A673 (cell line): ENCODE data around the gene PIGK. TPM values are rescaled to one million over a fixed set of nuclear protein-coding genes. Genes with fewer than 3 reads are reported as not detected.

Source experiments
- BruUV-seq: library from RNA; stranded (reverse); fragments of 400-500 nt; replicated peaks from 2 replicates; lab custom pipeline; 2021; lab: Mats Ljungman, UMichigan
- CTCF ChIA-PET: fragments of 300-600 bp; sonication (Branson Sonifier 250); formaldehyde crosslinking; loops from one replicate; lab custom pipeline; 2022; ENCODE audit warnings: antibody characterized with exemption; lab: Charles Lee
- POLR2A ChIA-PET: fragments of 300-600 bp; sonication (Branson Sonifier 250); formaldehyde crosslinking; loops from one replicate; lab custom pipeline; 2022; ENCODE audit warnings: antibody characterized with exemption; ENCODE audit not compliant: low non-redundant PET; lab: Charles Lee
- DNase-seq: peaks from one replicate; pipeline ENCODE4 v3.0.0-alpha.2; 2015; ENCODE audit warnings: low spot score
- H3K27ac ChIP-seq: fragments of 200-600 bp; sonication (generic); 2 replicates; pipeline ENCODE4 v1.5.1; 2016; ENCODE audit warnings: mixed run types, low read depth, mild to moderate bottlenecking, mixed read lengths, antibody characterized with exemption, low read length; ENCODE audit not compliant: poor library complexity, severe bottlenecking
- H3K27me3 ChIP-seq: fragments of 200-600 bp; sonication (generic); replicated peaks from 2 replicates; pipeline ENCODE4 v1.6.1; 2017; ENCODE audit warnings: mixed run types, low read depth, mild to moderate bottlenecking, mixed read lengths, antibody characterized with exemption, low read length; ENCODE audit not compliant: insufficient read depth, poor library complexity
- H3K36me3 ChIP-seq: fragments of 200-600 bp; sonication (generic); 2 replicates; pipeline ENCODE4 v1.6.1; 2016; ENCODE audit warnings: mixed run types, mild to moderate bottlenecking, mixed read lengths, antibody characterized with exemption, low read length; ENCODE audit not compliant: insufficient read depth, poor library complexity, severe bottlenecking
- H3K4me1 ChIP-seq: fragments of 200-600 bp; sonication (generic); 2 replicates; pipeline ENCODE4 v1.6.1; 2017; ENCODE audit warnings: mixed run types, mild to moderate bottlenecking, mixed read lengths, antibody characterized with exemption, low read length; ENCODE audit not compliant: insufficient read depth, poor library complexity, severe bottlenecking
- H3K4me3 ChIP-seq: fragments of 200-600 bp; sonication (generic); 2 replicates; pipeline ENCODE4 v1.5.1; 2016; ENCODE audit warnings: low read depth, mixed run types, mild to moderate bottlenecking, mixed read lengths, low read length; ENCODE audit not compliant: poor library complexity, severe bottlenecking
- H3K9me3 ChIP-seq: fragments of 200-600 bp; sonication (generic); 2 replicates; pipeline ENCODE4 v1.6.1; 2016; ENCODE audit warnings: mixed run types, low read depth, mild to moderate bottlenecking, mixed read lengths, antibody characterized with exemption, low read length; ENCODE audit not compliant: poor library complexity, severe bottlenecking
- EZH2 ChIP-seq: fragments of 200-600 bp; sonication (generic); IDR thresholded peaks from 2 replicates; pipeline ENCODE4 v1.6.1; 2017; ENCODE audit warnings: borderline replicate concordance, low read depth, mild to moderate bottlenecking, mixed read lengths, antibody characterized with exemption, low read length; ENCODE audit not compliant: poor library complexity, severe bottlenecking
- intact Hi-C: fragments of 100-400 bp; cut with micrococcal nuclease; formaldehyde crosslinking; loops from one replicate; pipeline ENCODE4 v1.10.0; 2022; ENCODE audit not compliant: unreplicated experiment
- total RNA-seq: library from RNA; stranded (reverse); gene quantifications from 2 replicates; pipeline ENCODE4 v1.2.3, GENCODE V29; 2021
- TF ChIP-seq, protein P1 (sequence below): fragments of 300-800, 200-600 bp; sonication (generic); conservative IDR thresholded peaks from 2 replicates; pipeline ENCODE4 v1.5.1; 2017; ENCODE audit warnings: low read depth, mild to moderate bottlenecking, antibody characterized with exemption, low read length, moderate library complexity, mixed read lengths

PIGK gene
- total RNA-seq, 1 experiment from 2014 or later: 28.8 TPM

DNA sequence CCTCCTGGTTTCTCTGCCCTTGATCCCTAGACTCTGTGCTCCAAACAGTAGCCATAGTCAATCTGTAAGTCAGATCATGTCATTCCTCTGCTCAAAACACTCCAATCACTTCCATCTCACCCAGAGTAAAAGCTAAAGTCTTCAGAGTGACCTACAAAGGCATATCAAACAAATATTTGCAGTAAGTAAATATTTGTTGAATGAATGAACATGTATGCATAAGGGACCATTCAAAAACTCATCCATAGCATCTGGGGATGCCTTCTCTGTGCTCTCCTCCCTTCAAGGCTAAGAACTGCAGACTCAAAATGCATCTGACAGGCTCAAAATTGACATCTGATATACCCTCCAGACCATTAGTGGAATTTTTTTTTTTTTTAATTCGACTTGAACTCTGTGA lies 44.5 kb upstream of the PIGK start:
- no peak for DNase-seq
- no peak overlapping the region for H3K27ac ChIP-seq
- POLR2A ChIA-PET: no interaction called here
- no peak for TF ChIP-seq EZH2
- TF ChIP-seq, protein P1, sequence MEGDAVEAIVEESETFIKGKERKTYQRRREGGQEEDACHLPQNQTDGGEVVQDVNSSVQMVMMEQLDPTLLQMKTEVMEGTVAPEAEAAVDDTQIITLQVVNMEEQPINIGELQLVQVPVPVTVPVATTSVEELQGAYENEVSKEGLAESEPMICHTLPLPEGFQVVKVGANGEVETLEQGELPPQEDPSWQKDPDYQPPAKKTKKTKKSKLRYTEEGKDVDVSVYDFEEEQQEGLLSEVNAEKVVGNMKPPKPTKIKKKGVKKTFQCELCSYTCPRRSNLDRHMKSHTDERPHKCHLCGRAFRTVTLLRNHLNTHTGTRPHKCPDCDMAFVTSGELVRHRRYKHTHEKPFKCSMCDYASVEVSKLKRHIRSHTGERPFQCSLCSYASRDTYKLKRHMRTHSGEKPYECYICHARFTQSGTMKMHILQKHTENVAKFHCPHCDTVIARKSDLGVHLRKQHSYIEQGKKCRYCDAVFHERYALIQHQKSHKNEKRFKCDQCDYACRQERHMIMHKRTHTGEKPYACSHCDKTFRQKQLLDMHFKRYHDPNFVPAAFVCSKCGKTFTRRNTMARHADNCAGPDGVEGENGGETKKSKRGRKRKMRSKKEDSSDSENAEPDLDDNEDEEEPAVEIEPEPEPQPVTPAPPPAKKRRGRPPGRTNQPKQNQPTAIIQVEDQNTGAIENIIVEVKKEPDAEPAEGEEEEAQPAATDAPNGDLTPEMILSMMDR: no peak
- CTCF ChIA-PET: no interaction called here
- H3K9me3 ChIP-seq: no peaks in the 10 kb centered on the region
- no peak overlapping the region for H3K4me3 ChIP-seq
- no peaks in the 10 kb centered on the region for H3K36me3 ChIP-seq
- H3K27me3 ChIP-seq: no peaks in the 10 kb centered on the region
- intact Hi-C loops: no loop called here
- BruUV-seq: no TSS peak
- no peaks in the 10 kb centered on the region for H3K4me1 ChIP-seq

DNA sequence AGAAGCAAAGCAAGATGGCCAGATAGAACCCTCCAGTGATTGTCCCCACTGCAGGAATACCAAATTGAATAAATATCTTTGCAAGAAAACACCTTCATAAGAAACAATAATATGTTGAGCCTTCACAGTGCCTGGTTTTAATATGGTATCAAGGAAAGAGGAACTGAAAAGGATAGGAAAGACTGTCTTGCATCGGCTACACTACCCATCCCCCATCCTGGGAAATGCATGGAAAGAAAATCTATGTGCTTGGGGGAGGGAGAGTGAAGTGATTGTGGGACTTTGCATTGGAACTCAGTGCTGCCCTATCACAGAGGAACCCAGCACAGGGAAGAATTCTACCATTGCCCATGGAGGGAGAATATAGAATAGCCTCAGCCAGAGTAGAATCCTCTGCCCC lies 34.0 kb upstream of the PIGK start:
- no TSS peak for BruUV-seq
- Histone ChIP-seq H3K27me3 (no peaks in the 10 kb centered on the region), H3K4me3 (no peak overlapping the region), H3K36me3 (no peaks in the 10 kb centered on the region), H3K9me3 (peaks cover 6% of the 10 kb centered on the region), H3K4me1 (no peaks in the 10 kb centered on the region), H3K27ac (no peak overlapping the region)
- TF ChIP-seq, protein P1: no peak
- TF ChIP-seq EZH2: no peak
- DNase-seq: no peak
- intact Hi-C loops: no loop called here
- ChIA-PET POLR2A (no interaction called here), CTCF (no interaction called here)

DNA sequence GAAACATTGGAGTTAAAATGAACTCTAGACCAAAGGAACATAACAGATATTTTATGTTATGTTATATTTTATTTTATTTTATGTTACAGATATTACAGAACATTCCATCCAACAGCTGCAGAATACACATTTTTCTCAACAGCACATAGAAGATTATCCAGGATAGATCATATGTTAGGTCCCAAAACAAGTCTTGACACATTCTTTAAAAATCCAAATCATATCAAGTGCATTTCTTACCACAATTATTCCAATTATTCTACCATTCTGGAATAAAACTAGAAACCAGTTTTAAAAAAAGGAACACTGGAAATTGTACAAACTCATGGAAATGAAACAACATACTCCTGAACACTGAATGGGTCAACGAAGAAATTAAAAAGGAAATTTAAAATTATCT lies 30.9 kb upstream of the PIGK start:
- DNase-seq: no peak
- Histone ChIP-seq H3K27me3 (no peaks in the 10 kb centered on the region), H3K36me3 (no peaks in the 10 kb centered on the region), H3K4me3 (no peak overlapping the region), H3K4me1 (no peaks in the 10 kb centered on the region), H3K9me3 (peaks cover 6% of the 10 kb centered on the region), H3K27ac (no peak overlapping the region)
- BruUV-seq: no TSS peak
- ChIA-PET POLR2A (no interaction called here), CTCF (no interaction called here)
- intact Hi-C loops: no loop called here
- no peak for TF ChIP-seq EZH2
- TF ChIP-seq, protein P1: no peak
